HG03064 (cell line): ENCODE data around the gene NSUN3.
"Not testable (repeated sequence)": the region's sequence is repeated elsewhere in the genome, so short reads cannot be mapped to it uniquely, and the experiment has no call there.

Experiments
- ATAC-seq: cut with Tn5 transposase; IDR thresholded peaks from one replicate; pipeline ENCODE4 v1.9.1; 2021; ENCODE audit warnings: low read depth; ENCODE audit not compliant: unreplicated experiment

NSUN3 gene

DNA sequence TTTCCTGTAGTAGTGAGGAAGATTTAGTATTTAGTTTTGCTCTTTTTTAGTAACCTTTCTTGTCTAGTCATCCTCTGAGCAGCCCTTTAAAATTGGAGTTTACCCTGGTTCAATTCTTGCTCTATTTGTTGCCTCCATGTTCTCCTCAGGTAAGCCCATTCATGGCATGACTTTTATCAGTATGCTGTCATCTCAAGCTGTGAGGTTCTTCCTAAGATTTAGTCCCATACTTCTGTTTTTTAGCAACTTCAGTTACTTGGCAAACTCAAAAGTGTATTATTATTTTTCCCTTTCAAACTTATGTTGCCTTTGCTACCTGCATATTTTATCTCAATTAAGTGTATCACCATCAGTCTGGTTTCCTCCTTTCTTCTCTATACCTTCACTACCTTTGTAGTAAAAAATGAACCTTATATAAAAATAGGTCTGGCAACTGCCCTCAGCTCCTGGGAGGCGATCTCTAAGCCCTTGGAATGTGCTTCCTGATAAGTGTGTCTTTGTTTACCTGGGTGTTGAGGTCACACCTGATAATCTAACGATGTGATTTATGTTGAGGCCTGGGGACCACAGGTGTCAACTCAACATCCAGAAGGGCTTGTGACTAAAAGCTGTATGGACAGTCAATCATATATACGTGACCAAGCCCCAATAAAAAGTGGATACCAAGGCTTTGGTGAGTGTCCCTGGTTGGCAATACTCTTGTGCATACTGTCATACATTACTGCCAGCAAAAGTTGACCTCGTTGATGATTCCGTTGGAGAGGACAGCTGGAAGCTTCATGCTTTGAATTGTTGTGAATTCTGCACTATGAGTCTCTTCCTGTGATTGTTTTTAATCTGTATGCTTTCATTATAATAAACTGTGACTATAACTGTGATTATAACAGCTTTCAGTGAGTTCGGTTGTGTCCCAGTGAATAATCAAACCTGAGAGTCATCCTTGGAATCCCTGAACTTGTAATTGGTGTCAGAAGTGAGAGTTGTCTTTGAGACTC, 3.9 kb downstream of the NSUN3 start:
- no peak for ATAC-seq

DNA sequence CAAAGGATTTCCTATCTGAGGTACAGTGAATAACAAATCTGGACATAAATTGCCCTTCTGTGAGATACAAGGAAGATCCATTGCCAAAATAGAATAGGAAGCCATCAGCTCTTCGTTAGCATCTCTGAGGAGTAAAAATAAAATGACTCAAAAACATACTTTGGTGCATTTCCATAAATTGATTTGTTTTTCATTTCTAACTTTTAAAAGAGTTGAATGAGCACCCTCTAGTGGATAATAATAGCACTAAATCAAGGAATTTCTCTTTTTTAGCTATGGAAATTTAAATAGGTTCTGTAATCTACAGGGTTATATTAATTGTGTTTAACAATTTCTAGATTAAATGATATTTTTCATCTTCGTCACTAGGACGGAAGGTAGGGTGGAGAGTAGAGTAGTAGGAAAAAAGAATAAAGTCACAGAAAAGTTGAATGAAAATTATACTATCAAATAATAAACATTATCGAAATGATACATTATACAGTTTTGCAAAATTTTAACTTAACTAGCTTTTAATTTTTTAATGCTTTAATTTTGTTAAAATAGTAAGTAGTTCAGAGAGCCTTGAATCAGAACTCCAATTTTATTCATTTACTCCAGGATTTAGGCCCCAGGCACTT, 6.4 kb downstream of the NSUN3 start:
- ATAC-seq = no peak

DNA sequence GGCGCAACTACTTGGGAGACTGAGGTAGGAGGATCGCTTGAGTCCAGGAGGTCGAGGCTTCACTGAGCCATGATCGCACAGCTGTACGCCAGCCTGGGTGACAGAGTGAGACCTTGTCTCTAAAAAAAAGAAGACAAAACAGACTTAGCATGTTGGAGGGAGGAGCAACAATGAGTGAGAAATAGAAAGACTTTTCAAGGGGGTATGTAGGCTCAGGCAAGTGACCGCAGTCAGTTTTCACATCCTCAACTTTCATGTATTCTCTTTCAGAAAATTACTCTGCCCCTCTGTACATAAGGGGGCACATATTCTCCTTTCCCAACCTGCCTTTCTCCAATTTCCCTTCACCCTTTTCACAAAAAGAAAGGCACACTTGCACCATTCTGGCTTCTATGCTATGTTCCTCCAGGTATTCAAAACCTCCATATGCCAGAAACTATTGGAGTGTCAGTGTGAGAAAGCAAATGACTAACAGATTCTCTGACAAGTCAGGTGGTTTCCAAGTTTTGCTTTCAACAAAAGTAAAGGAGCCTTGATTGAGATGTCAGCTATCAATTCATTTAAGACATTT, 7.6 kb downstream of the NSUN3 start:
- ATAC-seq = peak; percentile 51

DNA sequence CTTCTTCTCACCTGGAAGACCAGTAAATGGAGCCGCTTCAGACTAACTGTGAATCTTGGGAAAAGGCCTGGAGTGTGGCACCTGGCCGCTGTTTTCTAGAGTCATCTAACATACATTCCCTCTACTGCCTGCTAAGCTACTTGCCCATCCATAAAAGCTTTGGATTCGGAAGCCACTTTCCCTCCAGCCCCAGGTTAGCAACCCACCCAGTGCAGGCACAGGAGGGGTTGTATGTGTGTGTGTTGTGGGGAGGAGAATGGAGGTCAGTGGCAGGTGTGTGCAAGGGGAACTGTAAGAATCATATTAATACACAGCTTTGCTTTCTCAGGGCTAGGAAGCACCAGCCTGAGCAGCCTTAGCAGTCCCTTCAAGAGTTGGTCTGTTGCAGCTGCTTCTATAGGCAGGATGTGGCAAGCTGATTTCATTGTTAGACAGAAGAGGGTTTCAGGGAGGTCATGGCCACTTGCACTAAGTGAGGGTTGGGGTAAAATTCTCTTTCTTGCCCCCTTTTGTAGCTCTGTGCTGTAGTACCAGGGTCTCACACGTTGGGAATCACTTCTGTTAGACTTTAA, 8.9 kb downstream of the NSUN3 start:
- peak; percentile 90 for ATAC-seq

DNA sequence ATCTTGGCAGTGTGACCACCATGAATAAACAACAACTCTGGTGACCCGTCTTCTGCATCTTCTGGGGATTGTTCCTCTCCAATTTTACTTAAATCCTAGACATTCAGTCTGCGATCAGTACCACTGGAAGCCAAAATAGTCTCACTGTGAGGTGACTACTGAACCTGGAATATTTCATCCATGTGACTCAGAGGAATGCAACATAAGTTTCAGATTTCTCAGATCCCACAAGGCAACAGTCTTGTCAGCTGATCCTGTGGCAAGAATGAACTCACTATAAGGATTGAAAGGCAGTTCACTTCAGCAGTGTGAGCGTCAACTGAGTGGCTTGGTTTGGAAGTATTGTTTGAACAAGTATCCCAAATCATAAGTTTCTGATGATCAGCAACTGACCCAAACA, 13.2 kb downstream of the NSUN3 start:
- ATAC-seq = no peak

DNA sequence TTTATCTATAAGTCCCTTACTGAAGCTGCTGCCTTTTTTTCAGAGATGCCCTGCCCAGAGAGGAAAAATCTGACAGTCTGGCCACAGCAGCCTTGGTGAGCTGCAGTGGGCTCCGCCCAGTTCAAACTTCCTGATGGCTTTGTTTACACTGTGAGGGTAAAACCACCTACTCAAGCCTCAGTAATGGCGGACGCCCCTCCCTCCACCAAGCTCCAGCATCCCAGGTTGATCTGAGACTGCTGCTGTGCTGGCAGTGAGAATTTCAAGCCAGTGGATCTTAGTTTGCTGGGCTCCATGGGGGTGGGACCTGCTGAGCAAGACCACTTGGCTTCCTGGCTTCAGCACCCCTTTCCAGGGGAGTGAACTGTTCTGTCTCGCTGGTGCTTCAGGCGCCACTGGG, 17.7 kb downstream of the NSUN3 start:
- not testable (repeated sequence) for ATAC-seq

DNA sequence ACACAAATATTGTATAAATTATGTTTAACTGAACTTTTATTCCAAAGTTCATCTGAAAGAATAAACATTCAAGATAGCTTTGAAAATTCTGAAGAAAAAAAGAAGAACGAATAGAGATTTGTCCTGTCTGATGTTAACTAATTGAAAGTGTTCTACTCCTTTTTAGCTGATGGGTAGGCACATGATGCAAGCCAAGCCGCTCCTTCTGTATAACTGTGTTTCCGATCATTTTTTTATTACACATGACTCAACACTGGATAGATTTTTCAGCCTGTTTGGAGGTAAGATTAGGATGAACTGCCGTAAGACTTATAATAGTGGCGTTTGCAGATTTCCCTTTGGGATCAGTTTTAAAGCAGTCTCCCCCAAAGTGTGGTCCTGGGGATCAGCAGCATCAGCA, 19.0 kb downstream of the NSUN3 start:
- no peak for ATAC-seq

DNA sequence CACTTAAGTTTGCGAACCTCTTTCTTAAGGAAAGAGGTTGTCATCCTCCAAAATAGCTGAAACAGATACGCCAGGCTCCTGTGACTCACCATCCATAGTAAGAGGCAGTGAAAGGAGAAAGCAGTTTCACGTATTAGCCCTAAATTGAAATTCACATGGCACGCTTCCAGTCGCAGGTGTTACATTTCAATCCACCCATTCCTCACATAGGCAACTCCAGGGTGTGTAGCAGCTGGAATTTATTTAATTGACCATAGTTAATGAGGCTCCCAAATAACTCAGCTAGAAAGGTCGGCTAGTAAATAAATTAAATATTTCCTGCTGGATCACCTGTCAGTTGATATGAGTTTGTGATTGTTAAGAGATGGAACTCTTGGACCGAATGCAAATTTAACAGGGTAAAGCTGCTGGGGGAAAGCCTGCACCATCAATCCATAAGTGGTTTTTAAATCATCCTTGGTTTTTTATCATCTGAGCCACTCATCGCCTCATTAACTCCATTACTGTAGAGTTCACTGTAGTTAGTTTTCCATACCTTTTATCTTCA, 19.6 kb downstream of the NSUN3 start:
- ATAC-seq = no peak

DNA sequence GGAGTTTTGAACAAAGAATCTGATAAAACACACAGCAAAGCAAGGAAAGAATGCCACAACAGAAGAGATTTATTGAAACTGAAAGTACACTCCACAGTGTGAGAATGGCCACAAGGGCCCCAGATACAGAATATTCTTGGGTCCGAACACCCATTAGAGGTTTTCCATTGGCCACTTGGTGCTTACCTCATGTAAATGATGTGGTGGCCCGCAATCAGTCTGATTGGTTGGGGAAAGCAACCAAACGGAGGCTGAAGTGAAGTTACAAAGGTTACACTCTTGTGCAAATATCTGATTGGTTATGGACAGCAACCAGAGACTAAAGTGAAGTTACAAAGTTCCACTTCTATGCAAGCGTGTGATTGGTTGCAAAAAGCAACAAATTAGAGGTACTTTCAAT, 20.4 kb downstream of the NSUN3 start:
- ATAC-seq = no peak

DNA sequence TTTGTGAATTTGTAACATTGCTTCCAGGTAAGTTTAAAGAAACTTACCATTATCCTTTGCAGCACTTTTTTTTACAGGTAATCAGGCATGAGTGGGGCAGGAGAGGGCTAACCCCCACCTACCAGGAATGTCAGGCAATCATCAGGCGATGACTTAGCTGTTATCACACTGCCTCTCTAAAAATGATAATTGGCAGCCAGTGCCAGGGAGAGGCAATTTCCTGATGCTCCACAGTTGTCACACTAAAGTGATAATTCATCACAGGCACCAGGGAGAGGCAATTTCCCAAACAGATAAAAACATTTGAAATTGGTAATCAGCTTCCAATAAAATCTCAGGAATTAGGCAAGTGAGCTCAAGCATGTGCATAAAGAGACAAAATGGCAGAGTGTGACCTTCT, 26.3 kb downstream of the NSUN3 start:
- no peak for ATAC-seq

DNA sequence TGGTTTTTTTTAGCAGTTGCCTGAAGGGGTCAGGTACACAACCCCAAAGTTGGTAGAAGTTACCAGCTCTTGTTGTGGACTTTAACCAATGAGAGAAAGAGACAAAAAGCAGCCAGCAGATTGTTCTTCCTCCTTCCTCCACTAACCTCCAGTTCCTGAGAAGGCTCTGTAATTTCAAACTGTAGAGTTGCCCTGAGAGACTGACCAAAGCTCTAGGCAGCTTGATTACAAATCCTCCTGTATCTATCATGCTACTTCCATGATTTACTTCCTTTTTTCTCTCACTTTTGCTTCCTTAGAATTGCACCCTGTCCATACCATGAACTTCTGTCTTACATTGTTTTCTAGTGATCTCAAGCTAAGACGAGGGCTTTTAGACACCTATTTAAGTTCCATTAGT, 29.2 kb downstream of the NSUN3 start:
- no peak for ATAC-seq

DNA sequence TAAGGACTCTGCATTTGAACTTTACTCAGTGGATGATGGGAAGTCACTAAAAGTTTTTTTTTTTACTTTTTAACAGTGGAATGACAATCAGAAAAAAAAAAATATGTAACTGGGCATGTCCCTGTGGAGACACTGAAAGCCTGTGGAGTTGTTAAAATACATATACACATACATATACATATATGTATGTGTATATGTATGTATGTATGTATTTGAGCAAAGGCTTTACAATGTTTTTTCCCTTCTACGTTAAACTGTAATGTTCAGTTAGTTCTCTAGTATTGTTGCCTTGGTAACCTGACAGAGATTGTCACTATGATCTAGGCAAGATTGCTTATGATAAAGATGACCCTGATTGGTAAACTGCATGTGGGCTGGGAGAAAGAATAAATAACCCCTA, 30.3 kb downstream of the NSUN3 start:
- no peak for ATAC-seq

DNA sequence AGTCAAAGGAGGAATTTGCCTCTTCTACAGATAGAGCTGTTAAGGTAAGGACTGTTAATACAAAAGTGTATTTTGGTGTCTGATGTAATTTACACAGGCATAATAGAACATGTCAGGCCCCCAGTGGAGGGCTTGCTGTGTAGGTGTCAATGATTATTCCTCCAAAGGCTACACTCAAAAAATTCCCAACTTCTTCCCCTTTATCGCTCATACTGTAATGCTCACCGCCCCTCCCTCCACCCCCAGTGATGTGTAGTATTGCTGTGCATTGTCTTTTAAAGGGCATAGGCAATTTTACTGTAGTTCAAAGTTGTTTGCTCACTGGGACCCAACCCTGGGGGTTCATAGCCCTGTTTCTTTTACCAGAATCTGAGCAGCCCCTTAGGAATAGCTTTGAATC, 32.2 kb downstream of the NSUN3 start:
- ATAC-seq = no peak

DNA sequence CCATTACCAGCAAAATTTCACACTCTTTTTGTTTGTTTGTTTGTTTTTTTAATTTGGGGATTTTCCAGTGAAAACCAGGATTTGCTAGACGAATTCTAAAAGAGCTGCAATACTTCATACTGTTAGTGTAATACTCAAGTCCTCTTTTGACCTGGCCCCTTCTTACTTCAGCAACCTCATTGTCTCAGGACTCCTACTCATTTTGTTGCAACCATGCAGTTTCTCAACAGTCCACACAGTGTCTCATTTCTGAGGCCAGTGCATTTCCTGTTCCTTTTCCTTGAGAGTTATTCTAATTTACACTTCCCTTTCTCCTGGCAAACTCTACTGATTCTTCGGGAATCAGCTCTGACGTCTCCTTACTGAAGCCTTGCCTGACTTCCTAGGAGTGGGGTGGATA, 35.6 kb downstream of the NSUN3 start:
- ATAC-seq = no peak

DNA sequence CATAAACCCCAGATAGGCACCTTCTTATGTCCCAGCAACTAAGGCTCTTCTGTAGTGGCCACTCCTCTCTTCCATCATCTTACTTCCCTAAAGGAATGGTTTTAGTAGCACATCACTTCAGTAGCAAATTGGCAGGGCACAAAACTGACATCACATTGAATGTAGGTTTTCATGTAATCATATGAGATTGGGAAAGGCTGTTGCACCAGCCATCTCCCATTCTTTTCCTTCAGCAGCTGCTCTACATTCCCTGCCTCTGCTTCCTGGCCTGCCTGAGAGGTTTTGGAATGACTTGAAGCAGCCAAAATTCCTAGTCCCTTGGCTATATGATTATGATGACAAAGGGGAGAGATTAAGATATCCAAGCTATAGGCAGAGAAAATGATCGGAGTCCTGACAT, 36.5 kb downstream of the NSUN3 start:
- ATAC-seq = no peak

DNA sequence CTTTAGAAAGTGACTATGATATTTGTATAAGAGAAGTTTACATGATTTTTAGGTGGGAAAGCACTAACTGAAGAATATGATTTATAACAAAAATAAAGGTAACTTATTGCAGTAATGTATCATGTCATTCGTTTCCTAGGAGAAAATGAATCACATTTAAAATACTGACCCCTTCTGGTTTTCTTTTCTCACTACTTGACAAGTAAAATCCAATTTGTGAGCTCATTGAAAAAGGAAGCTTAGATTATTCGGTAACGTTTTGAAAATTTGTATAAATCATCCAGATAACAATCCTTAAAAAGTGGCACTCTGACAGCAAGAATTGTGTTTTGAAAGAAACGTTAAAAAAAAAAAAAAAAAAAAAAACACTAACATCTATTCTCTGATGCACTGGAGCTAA, 39.0 kb downstream of the NSUN3 start:
- ATAC-seq = no peak

DNA sequence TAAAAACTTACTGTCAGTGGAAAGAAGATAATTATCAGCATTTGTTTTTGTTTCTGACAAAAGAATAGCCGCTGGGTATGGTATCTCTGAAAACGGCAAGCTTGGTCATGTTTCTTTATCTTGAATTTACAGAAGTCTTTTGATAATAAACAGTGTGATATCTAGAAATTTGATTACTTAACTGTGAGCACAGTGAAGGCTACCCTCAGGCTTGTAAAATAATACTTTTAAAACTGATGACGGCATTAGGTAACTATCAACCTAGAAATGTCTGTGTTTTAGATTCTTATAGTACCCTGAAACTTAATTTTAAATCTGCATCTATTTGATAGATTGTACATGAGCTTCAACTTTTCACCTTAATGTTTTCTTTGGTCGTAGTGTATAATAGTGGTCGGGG, 43.4 kb downstream of the NSUN3 start:
- no peak for ATAC-seq

DNA sequence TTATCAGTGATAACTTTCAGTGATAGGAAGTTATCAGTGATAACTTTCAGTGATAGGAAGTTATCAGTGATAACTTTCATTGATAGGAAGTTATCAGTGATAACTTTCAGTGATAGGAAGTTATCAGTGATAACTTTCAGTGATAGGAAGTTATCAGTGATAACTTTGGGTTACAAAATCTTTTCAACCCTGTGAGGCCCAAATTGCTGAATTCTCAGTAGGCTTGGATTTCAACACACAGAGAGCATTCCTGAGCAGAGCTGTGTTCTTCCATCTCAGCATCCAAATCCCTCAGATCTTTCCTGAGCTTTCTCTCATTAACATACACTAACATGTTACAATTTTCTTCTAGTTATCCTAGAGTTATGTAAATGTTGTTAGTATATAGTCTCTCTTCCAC, 47.4 kb downstream of the NSUN3 start:
- ATAC-seq = not testable (repeated sequence)

DNA sequence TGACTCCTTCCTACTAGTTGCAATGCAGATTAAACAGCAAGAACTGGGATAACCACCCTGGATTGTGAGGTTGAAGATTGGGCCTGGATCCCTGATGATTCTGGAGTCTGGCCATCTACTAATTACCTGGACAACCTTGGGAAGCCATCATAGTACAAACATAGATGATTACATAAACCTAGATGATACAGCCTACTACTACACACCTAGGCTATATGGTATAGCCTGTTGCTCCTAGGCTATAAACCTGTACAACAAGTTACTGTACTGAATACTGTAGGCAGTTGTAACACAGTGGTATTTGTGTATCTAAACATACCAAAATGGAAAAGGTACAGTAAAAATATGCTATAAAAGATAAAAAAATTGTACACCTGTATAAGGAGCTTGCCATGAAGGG, 48.0 kb downstream of the NSUN3 start:
- no peak for ATAC-seq

DNA sequence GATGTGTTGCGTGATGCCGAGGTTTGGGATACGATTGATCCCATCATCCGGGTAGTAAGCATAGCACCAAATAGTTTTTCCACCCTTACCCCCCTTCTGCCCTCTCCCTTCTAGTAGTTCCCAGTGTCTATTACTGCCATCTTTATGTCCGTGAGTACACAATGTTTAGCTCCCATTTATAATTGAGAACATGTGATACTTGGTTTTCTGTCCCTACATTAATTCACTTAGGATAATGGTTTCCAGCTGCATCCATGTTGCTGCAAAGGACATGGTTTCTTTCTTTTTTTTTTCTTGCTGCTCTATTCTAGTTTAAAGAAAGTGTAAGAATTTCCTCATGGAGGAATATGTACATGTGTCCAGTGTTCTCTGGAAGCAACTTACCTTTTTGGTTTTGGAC, 51.8 kb downstream of the NSUN3 start:
- no peak for ATAC-seq

DNA sequence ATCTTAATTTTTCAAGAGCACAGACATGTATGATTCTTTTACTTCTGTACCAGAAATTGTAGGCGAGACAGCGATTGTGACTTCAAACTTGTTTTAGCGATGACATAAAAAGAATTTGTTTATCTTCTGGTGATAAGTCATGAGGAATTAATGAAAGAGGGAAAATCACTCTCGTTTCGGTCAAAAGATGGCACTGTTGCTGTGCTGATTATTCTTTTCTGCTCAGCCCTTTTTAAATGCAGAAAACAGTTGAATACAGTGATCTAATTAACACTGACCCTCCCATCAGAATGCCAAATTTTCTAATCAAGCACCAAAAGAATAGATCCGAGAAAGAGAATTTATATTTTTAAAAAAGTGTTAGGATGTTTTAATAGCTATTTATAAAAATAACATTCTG, 52.6 kb downstream of the NSUN3 start:
- no peak for ATAC-seq
